NCI-H2107 treated with DMSO at 0.1 percent for 48 hours (cell line): Measurements from ENCODE around the gene SLC22A23.

Experiments used
- DNase-seq: peaks from one replicate; lab custom pipeline; 2025; ENCODE audit not compliant: unreplicated experiment; lab: John Stamatoyannopoulos, UW

Gene SLC22A23

DNA sequence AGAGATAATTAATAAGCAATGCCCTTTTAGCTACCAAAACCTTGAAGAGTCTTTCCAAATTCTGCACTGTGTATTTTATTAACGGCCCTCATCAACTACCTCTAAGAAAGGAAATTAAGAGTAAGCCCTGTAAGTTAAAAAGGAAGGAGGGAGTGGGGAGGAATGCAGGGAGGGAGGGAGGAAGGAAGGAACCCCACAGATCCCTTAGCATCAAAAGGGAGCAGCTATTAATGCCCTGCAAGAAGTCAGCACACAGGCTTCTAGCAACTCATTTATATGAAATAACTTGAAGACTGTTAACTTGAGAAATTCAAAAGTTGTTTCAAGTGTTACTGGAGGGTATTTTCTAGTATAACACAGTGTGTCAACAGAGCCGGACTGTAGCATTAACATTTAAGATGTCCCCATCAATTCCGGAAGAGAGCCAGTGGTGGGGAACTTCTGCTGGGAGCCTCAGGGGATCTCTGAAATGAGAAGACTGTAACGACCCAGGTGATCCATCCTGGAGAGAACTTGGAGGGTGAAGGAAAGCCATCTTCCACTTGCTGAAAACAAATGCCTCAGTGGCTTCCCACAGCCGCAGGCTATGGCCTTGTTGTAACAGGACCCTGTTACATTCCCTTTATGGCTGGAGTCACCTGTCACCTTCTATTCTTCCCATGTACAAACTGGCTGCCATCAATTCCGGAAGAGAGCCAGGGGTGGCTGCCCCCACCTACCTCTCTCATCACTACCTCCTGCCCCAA is 33.2 kb downstream of the SLC22A23 start:
- no peak for DNase-seq

GRCh38 chr6:3422435-3423070 is 34.3 kb downstream of the SLC22A23 start:
- no peak for DNase-seq

DNA sequence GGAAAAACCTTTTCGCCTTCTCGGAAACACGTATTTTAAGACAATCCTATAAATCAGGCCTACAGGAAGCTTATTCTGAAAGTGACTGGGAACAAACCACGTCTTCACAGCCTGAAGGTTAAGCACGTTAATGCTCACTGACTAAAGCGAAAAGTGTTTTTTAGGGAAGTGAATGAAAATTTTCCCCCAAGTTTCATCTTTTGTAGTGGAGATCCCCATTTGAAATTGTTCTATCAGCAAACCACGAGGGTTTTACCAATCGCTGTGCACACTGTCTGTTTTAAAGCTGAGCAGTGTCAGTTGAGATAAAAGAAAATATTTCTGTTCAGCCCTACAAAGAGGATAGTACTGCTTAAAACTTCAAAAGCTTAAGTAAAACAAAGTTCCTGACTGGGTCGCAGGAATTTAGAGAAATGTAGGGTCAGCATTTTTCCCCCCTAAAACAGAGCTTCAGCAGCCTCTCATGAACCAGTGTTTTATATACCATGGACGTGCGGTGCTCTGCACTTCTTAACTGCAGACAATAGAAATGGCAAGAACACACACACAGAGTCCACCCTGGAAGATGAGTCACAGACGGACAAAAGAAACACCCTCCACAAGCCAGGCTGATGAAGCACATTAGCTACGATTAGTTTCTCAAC is 34.9 kb downstream of the SLC22A23 start:
- DNase-seq = no peak

- DNase-seq = no peak
Observed at GRCh38 chr6:3421143-3421542, 35.7 kb downstream of the SLC22A23 start.

GRCh38 chr6:3419624-3420272 is 37.1 kb downstream of the SLC22A23 start:
- no peak for DNase-seq

DNA sequence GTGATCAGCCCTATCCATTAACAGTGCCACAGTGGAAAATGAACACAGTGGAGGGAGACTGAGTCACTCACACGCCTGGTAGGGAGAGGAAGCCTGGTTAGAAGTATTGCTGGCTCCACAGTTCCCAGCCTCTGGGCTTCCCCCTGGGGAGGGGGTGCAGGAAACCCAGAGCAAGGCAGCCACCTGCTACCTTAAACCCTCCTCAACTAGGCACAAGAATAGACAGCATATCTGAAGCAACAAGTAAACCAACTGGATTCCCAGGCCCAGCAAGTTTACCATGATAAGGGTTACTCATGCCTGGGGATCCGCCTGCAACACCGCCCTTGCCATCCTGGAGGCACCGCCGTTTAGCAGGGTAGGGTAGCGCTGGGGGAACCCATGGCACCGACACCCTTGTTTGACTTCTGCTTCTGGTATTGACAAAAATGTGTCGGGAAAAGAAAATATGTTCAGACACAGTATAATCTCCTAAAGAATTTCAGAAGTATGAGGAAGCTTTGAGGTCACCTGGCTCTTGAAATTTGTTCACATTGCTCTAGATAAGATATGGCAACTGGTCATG is 38.3 kb downstream of the SLC22A23 start:
- DNase-seq = no peak

DNA sequence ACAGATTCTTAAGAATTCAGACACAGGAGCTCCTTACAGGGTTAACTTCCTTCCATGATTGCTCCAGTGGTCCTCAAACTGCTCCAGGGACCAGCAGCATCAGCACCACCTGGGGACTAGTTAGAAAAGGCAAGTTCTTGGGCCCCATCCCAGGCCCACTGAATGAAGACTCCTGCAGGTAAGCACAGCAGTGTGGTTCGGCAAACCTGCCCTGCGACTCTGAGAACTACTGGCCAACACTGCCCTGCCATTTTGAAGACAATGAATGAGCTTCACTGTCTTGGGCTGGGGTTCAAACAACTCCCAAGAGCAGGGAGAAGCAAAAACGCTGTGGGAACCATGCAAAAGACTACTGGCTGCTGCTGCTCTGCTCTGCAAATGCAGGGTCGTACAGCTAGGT is 39.4 kb downstream of the SLC22A23 start:
- DNase-seq = no peak

DNA sequence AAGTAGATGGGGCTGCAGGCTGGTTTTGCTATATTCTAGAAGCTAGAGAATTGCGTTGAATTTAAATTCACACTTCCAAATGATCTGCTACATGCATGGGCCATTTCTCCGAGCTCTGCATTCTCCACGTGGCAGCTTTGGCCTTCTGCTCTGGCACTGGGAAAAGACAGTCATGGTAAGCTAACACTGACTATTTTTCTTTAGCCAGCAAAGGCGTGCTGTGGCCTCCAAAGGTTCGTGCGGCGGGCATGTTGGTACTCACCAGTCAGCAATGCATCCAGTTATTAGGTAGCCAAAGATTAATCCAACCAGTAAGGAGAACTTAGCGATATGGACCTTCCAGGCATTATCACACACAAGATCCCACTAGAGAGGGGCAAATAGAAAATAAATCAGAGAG is 41.4 kb downstream of the SLC22A23 start:
- DNase-seq = no peak

- no peak for DNase-seq
Observed at GRCh38 chr6:3415082-3415453, 41.8 kb downstream of the SLC22A23 start.

DNA sequence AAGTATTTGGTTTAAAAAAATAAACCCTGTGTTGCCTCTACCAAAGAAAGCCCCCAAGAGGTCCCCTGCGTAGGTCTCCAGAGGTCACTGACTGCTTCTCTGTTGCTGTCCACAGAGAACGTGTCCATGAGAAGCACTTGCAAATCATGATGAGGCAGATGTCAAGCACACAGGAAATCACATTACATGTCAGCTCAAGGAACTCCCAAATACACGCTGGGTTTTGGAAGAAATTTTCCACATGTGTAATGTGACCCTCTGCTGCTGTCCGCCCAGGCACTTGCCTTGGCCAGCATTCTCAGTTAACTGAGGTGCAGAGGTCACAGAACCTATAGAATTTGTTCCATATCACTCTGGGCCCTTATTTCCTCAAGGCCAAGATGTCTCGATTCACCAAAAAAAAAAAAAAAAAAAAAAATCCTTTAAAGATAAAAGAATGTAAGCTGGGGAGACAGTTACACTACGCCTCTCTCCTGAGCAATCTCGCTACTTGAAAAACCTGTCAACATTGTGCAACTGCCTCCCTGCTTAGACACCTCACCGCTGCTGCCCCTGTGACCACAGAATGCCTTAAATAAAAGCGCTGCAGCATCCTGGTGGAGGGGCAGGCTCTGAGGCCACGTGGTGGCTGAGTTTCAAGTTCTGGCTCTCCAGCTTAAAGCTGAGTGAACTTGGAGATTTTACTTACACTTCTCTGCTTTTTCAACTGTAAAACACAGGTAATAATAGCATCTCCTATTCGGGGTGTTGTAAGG is 42.3 kb downstream of the SLC22A23 start:
- peak; percentile 71 for DNase-seq

- DNase-seq = no peak
Observed at GRCh38 chr6:3413592-3413991, 43.3 kb downstream of the SLC22A23 start.

GRCh38 chr6:3412779-3413500 is 43.9 kb downstream of the SLC22A23 start:
- no peak for DNase-seq

- no peak for DNase-seq
Observed at GRCh38 chr6:3411967-3412778, 44.7 kb downstream of the SLC22A23 start.

- DNase-seq = no peak
Observed at GRCh38 chr6:3410385-3411360, 46.2 kb downstream of the SLC22A23 start.

GRCh38 chr6:3409699-3410384 is 47.0 kb downstream of the SLC22A23 start:
- DNase-seq = no peak

- DNase-seq = no peak
Observed at GRCh38 chr6:3408665-3409064, 48.2 kb downstream of the SLC22A23 start.

DNA sequence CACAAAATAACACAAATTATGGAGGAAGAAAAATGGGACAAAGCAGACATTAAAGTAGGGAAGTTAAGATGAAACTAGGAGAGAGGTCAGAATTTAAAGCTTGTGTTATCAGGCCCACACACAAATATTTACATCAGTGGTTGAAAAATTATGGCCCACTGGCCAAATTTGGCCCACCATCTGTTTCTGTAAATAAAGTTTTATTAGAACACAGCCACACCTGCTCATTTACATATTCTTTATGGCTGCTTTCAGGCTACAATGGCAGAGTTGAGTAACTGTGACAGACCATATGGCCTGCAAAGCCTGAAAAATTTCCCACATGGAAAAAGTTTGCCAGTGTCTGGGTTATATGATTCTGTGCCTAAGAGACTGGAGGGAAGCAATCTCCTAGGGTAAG is 49.0 kb downstream of the SLC22A23 start:
- DNase-seq = no peak
